ENCODE results near the gene TACSTD2. TPM values are rescaled to one million over a fixed set of nuclear protein-coding genes. Genes with fewer than 3 reads are reported as not detected.

The TACSTD2 gene
- total RNA-seq, 1 experiment from 2014 or later = 0.28 TPM

DNA sequence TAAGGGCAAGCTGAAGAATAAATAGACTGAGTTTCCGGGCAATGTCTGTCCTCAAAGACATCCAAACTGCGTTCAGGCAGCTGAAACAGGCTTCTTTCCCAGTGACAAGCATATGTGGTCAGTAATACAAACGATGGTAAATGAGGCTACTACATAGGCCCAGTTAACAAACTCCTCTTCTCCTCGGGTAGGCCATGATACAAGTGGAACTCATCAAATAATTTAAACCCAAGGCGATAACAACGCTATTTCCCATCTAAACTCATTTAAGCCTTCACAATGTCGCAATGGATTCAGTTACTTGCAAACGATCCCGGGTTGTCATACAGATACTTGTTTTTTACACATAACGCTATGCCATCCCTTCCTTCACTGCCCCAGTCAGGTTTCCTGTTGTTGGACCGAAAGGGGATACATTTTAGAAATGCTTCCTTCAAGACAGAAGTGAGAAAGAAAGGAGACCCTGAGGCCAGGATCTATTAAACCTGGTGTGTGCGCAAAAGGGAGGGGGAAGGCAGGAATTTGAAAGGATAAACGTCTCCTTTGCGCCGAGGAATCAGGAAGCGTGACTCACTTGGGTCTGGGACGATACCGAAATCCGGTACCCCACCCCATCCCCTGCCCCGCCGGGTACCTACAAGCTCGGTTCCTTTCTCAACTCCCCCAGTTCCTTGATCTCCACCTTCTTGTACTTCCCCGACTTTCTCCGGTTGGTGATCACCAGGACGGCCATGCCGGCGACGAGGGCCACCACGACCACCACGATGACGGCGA is 1.3 kb downstream of the TACSTD2 start:
- POLR2A ChIA-PET = no interaction called here
- no peak for DNase-seq (ENCODE audit: low read depth, low spot score)

DNA sequence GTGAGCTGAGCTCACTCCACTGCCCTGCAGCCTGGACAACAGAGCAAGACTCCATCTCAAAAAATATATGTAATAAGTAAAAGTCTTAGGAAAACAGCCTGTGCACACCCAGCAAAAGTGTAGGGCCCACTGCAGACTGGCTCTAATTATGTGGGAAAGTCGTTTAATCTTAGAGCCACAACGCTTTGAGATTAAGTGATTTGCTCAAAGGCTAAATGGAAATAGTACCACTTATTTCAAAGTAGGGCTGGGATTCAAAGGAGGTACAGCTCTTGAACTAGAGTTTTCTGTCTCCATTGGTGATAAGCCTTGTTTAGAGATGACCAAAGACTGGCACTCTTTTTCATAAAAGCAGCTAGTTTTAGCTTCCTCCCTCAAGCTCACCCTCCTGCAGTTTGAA is 2.2 kb downstream of the TACSTD2 start:
- H3K9me3 ChIP-seq (ENCODE audit: control insufficient read depth, insufficient read depth, low read depth, low read length) = no peaks in the 10 kb centered on the region
- ChIA-PET CTCF (interaction anchor here (1.5 kb wide), 1 partner anchor 28 kb away, joined by 4 read pairs; the partner anchor contains the start of gene OMA1), POLR2A (no interaction called here)
- no peak overlapping the region for H3K4me3 ChIP-seq (ENCODE audit: low read depth in 2 of 2, low read length in 2 of 2)
- peaks cover 60% of the 10 kb centered on the region for H3K27me3 ChIP-seq (ENCODE audit: control insufficient read depth, insufficient read depth, low read length)
- no TSS peak for BruUV-seq (replicated peaks)
- intact Hi-C loops (cut with micrococcal nuclease; ENCODE audit: unreplicated experiment) = no loop called here
- H3K4me1 ChIP-seq (ENCODE audit: control insufficient read depth, insufficient read depth, low read length) = no peaks in the 10 kb centered on the region
- H3K27ac ChIP-seq (ENCODE audit: low read length) = no peak overlapping the region
- DNase-seq (ENCODE audit: low read depth, low spot score) (no peak), ATAC-seq (no peak)
- no peaks in the 10 kb centered on the region for H3K36me3 ChIP-seq (ENCODE audit: control insufficient read depth, insufficient read depth, low read length)
- in situ Hi-C loops (cut with HindIII; ENCODE audit: low pct_unique_long_range_greater_than_20kb, low sequenced_read_pairs) = no loop called here
- TF ChIP-seq POLR2AphosphoS5 (IDR thresholded peaks at IDR 0.05; ENCODE audit: low read depth, low read length) (no peak), TCF7L2 (IDR thresholded peaks at IDR 0.05; ENCODE audit: low read depth, low read length) (no peak), SIN3A (IDR thresholded peaks at IDR 0.05; ENCODE audit: borderline replicate concordance, insufficient read depth, low read depth, low read length) (no peak)
- TF ChIP-seq, protein P1, sequence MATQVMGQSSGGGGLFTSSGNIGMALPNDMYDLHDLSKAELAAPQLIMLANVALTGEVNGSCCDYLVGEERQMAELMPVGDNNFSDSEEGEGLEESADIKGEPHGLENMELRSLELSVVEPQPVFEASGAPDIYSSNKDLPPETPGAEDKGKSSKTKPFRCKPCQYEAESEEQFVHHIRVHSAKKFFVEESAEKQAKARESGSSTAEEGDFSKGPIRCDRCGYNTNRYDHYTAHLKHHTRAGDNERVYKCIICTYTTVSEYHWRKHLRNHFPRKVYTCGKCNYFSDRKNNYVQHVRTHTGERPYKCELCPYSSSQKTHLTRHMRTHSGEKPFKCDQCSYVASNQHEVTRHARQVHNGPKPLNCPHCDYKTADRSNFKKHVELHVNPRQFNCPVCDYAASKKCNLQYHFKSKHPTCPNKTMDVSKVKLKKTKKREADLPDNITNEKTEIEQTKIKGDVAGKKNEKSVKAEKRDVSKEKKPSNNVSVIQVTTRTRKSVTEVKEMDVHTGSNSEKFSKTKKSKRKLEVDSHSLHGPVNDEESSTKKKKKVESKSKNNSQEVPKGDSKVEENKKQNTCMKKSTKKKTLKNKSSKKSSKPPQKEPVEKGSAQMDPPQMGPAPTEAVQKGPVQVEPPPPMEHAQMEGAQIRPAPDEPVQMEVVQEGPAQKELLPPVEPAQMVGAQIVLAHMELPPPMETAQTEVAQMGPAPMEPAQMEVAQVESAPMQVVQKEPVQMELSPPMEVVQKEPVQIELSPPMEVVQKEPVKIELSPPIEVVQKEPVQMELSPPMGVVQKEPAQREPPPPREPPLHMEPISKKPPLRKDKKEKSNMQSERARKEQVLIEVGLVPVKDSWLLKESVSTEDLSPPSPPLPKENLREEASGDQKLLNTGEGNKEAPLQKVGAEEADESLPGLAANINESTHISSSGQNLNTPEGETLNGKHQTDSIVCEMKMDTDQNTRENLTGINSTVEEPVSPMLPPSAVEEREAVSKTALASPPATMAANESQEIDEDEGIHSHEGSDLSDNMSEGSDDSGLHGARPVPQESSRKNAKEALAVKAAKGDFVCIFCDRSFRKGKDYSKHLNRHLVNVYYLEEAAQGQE (IDR thresholded peaks at IDR 0.05; ENCODE audit: insufficient read depth in 1 of 2, low read depth in 2 of 2, low read length in 1 of 2) = no peak
- TF ChIP-seq, protein P2, sequence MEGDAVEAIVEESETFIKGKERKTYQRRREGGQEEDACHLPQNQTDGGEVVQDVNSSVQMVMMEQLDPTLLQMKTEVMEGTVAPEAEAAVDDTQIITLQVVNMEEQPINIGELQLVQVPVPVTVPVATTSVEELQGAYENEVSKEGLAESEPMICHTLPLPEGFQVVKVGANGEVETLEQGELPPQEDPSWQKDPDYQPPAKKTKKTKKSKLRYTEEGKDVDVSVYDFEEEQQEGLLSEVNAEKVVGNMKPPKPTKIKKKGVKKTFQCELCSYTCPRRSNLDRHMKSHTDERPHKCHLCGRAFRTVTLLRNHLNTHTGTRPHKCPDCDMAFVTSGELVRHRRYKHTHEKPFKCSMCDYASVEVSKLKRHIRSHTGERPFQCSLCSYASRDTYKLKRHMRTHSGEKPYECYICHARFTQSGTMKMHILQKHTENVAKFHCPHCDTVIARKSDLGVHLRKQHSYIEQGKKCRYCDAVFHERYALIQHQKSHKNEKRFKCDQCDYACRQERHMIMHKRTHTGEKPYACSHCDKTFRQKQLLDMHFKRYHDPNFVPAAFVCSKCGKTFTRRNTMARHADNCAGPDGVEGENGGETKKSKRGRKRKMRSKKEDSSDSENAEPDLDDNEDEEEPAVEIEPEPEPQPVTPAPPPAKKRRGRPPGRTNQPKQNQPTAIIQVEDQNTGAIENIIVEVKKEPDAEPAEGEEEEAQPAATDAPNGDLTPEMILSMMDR (IDR thresholded peaks at IDR 0.05) = no peak

More for the DNA sequence above, 1.3 kb downstream of the TACSTD2 start:
- H3K36me3 ChIP-seq (ENCODE audit: control insufficient read depth, insufficient read depth, low read length) = no peaks in the 10 kb centered on the region
- no peak for ATAC-seq
- H3K27ac ChIP-seq (ENCODE audit: low read length) = no peak overlapping the region
- peaks cover 54% of the 10 kb centered on the region for H3K27me3 ChIP-seq (ENCODE audit: control insufficient read depth, insufficient read depth, low read length)
- CTCF ChIA-PET = no interaction called here
- in situ Hi-C loops (cut with HindIII; ENCODE audit: low pct_unique_long_range_greater_than_20kb, low sequenced_read_pairs) = no loop called here
- TF ChIP-seq SIN3A (IDR thresholded peaks at IDR 0.05; ENCODE audit: borderline replicate concordance, insufficient read depth, low read depth, low read length) (no peak), POLR2AphosphoS5 (IDR thresholded peaks at IDR 0.05; ENCODE audit: low read depth, low read length) (no peak), TCF7L2 (IDR thresholded peaks at IDR 0.05; ENCODE audit: low read depth, low read length) (no peak)
- TF ChIP-seq, protein P2 (IDR thresholded peaks at IDR 0.05) = no peak
- TF ChIP-seq, protein P1 (IDR thresholded peaks at IDR 0.05; ENCODE audit: insufficient read depth in 1 of 2, low read depth in 2 of 2, low read length in 1 of 2) = no peak
- peak overlapping the region; percentile 17 to 45 for H3K4me3 ChIP-seq (ENCODE audit: low read depth in 2 of 2, low read length in 2 of 2)
- no TSS peak for BruUV-seq (replicated peaks)
- intact Hi-C loops (cut with micrococcal nuclease; ENCODE audit: unreplicated experiment) = no loop called here
- H3K4me1 ChIP-seq (ENCODE audit: control insufficient read depth, insufficient read depth, low read length) = no peaks in the 10 kb centered on the region
- H3K9me3 ChIP-seq (ENCODE audit: control insufficient read depth, insufficient read depth, low read depth, low read length) = no peaks in the 10 kb centered on the region

Data from Panc1 (cell line).